ENCODE data around the gene PKP2. TPM values are rescaled to one million over a fixed set of nuclear protein-coding genes. Genes with fewer than 3 reads are reported as not detected.
A peak's percentile ranks its signal among the peaks of the same experiment; 100 is the strongest.
"Not testable (repeated sequence)": the region's sequence is repeated elsewhere in the genome, so short reads cannot be mapped to it uniquely, and the experiment has no call there.

Gene PKP2
- total and polyA plus RNA-seq, 2 experiments from 2014 or later: 363 to 376 TPM

GRCh38 chr12:32881107-32881506 lies 15.5 kb downstream of the PKP2 start:
- Histone ChIP-seq H3K27me3 (no peaks in the 10 kb centered on the region), H3K36me3 (peaks cover 36% of the 10 kb centered on the region), H3K27ac (peak overlapping the region; percentile 95), H3K9me3 (ENCODE audit: low read depth) (no peaks in the 10 kb centered on the region), H3K4me1 (ENCODE audit: low read depth) (peaks cover 85% of the 10 kb centered on the region), H3K4me3 (peak overlapping the region; percentile 10)
- TF ChIP-seq CTCF (IDR thresholded peaks at IDR 0.05; ENCODE audit: low read depth, low read length): no peak
- peak; percentile 35 to 85 for DNase-seq (ENCODE audit: low read depth in 1 of 2, low spot score in 1 of 2)

- Histone ChIP-seq H3K36me3 (peaks cover 42% of the 10 kb centered on the region), H3K27ac (peak overlapping the region; percentile 95), H3K4me1 (ENCODE audit: low read depth) (peaks cover 86% of the 10 kb centered on the region)
- DNase-seq (ENCODE audit: low read depth in 1 of 2, low spot score in 1 of 2); H3K9me3 ChIP-seq (ENCODE audit: low read depth); H3K4me3 ChIP-seq; H3K27me3 ChIP-seq: not testable (repeated sequence)
These were observed 17.5 kb downstream of the PKP2 start for GRCh38 chr12:32879066-32879465.

GRCh38 chr12:32877601-32878459 lies 18.7 kb downstream of the PKP2 start:
- no peaks in the 10 kb centered on the region for H3K9me3 ChIP-seq (ENCODE audit: low read depth)
- DNase-seq (ENCODE audit: low read depth in 1 of 2, low spot score in 1 of 2): peak; percentile 48 to 71
- H3K4me1 ChIP-seq (ENCODE audit: low read depth): peaks cover 74% of the 10 kb centered on the region
- peaks cover 54% of the 10 kb centered on the region for H3K36me3 ChIP-seq
- H3K27ac ChIP-seq: peak overlapping the region; percentile 95
- no peak overlapping the region for H3K4me3 ChIP-seq
- no peak for TF ChIP-seq CTCF (IDR thresholded peaks at IDR 0.05; ENCODE audit: low read depth, low read length)
- no peaks in the 10 kb centered on the region for H3K27me3 ChIP-seq

- Histone ChIP-seq H3K4me1 (ENCODE audit: low read depth) (peaks cover 59% of the 10 kb centered on the region), H3K36me3 (peaks cover 69% of the 10 kb centered on the region)
- no peak for TF ChIP-seq CTCF (IDR thresholded peaks at IDR 0.05; ENCODE audit: low read depth, low read length)
These were observed 20.6 kb downstream of the PKP2 start for GRCh38 chr12:32876004-32876403.

GRCh38 chr12:32874975-32875374 lies 21.6 kb downstream of the PKP2 start:
- no peak for TF ChIP-seq CTCF (IDR thresholded peaks at IDR 0.05; ENCODE audit: low read depth, low read length)
- Histone ChIP-seq H3K9me3 (ENCODE audit: low read depth) (no peaks in the 10 kb centered on the region), H3K4me3 (no peak overlapping the region), H3K27me3 (no peaks in the 10 kb centered on the region), H3K27ac (peak overlapping the region; percentile 95), H3K36me3 (peaks cover 79% of the 10 kb centered on the region), H3K4me1 (ENCODE audit: low read depth) (peaks cover 57% of the 10 kb centered on the region)
- DNase-seq (ENCODE audit: low read depth in 1 of 2, low spot score in 1 of 2): no peak

More at GRCh38 chr12:32876004-32876403, 20.6 kb downstream of the PKP2 start:
- peak in 1 of 2 donors; percentile 31 for DNase-seq (ENCODE audit: low read depth in 1 of 2, low spot score in 1 of 2)
- Histone ChIP-seq H3K4me3 (no peak overlapping the region), H3K27me3 (no peaks in the 10 kb centered on the region), H3K27ac (peak overlapping the region; percentile 95), H3K9me3 (ENCODE audit: low read depth) (no peaks in the 10 kb centered on the region)

GRCh38 chr12:32874078-32874477 lies 22.5 kb downstream of the PKP2 start:
- Histone ChIP-seq H3K4me1 (ENCODE audit: low read depth) (peaks cover 57% of the 10 kb centered on the region), H3K9me3 (ENCODE audit: low read depth) (no peaks in the 10 kb centered on the region), H3K27me3 (no peaks in the 10 kb centered on the region), H3K4me3 (no peak overlapping the region), H3K27ac (peak overlapping the region; percentile 95), H3K36me3 (peaks cover 86% of the 10 kb centered on the region)
- no peak for TF ChIP-seq CTCF (IDR thresholded peaks at IDR 0.05; ENCODE audit: low read depth, low read length)
- no peak for DNase-seq (ENCODE audit: low read depth in 1 of 2, low spot score in 1 of 2)

GRCh38 chr12:32872416-32872815 lies 24.2 kb downstream of the PKP2 start:
- not testable (repeated sequence) for H3K27me3 ChIP-seq; DNase-seq (ENCODE audit: low read depth in 1 of 2, low spot score in 1 of 2)

More at GRCh38 chr12:32872416-32872815, 24.2 kb downstream of the PKP2 start:
- peaks cover 88% of the 10 kb centered on the region for H3K36me3 ChIP-seq
- H3K27ac ChIP-seq: peak overlapping the region; percentile 95
- H3K4me3 ChIP-seq; H3K9me3 ChIP-seq (ENCODE audit: low read depth): not testable (repeated sequence)
- peaks cover 41% of the 10 kb centered on the region for H3K4me1 ChIP-seq (ENCODE audit: low read depth)

Measured in cardiac muscle cell (in vitro differentiated cells and primary cell).